ENCODE data around the gene IER3IP1.

Gene IER3IP1

DNA sequence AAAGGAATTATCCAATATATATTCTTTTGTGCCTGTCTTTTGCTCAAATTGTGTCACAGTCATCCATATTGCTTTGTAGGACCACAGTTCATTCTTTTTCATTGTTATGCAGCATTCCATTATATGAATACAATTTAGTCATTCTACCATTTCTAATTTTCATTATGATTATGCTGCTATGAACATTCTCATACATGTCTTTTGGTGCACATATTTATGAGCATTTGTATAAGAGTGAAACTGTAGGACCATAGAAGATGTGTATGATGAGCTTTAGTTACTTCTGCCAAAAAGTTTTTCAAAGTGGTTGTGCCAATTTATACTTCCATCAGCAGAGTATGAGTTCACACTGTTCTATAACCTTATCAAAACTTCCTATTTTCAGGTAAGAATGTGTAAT lies 7.7 kb downstream of the IER3IP1 start:
- TF ChIP-seq TSHZ2 (CRISPR knock-in tag; IDR thresholded peaks at IDR 0.05), result no peak
- no peak for TF ChIP-seq ZC3H10 (CRISPR knock-in tag; IDR thresholded peaks at IDR 0.05)
- TF ChIP-seq CSDC2 (CRISPR knock-in tag; IDR thresholded peaks at IDR 0.05), result no peak
- TF ChIP-seq, protein P1, sequence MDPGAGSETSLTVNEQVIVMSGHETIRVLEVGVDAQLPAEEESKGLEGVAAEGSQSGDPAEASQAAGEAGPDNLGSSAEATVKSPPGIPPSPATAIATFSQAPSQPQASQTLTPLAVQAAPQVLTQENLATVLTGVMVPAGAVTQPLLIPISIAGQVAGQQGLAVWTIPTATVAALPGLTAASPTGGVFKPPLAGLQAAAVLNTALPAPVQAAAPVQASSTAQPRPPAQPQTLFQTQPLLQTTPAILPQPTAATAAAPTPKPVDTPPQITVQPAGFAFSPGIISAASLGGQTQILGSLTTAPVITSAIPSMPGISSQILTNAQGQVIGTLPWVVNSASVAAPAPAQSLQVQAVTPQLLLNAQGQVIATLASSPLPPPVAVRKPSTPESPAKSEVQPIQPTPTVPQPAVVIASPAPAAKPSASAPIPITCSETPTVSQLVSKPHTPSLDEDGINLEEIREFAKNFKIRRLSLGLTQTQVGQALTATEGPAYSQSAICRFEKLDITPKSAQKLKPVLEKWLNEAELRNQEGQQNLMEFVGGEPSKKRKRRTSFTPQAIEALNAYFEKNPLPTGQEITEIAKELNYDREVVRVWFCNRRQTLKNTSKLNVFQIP (CRISPR knock-in tag; IDR thresholded peaks at IDR 0.05; ENCODE audit: borderline replicate concordance, low read depth), result no peak
- no peak for TF ChIP-seq ZFP3 (CRISPR knock-in tag; IDR thresholded peaks at IDR 0.05)
- TF ChIP-seq ESRRG (CRISPR knock-in tag; IDR thresholded peaks at IDR 0.05), result no peak
- no peak for TF ChIP-seq TOX (CRISPR knock-in tag; IDR thresholded peaks at IDR 0.05; ENCODE audit: borderline replicate concordance)
- no peak for TF ChIP-seq GLIS3 (CRISPR knock-in tag; IDR thresholded peaks at IDR 0.05)
- no peak for TF ChIP-seq ARNTL (CRISPR knock-in tag; IDR thresholded peaks at IDR 0.05; ENCODE audit: borderline replicate concordance, low read depth)
- TF ChIP-seq OSR1 (CRISPR knock-in tag; IDR thresholded peaks at IDR 0.05), result no peak
- TF ChIP-seq BACH2 (CRISPR knock-in tag; IDR thresholded peaks at IDR 0.05; ENCODE audit: borderline replicate concordance), result no peak
- TF ChIP-seq ISL1 (CRISPR knock-in tag; IDR thresholded peaks at IDR 0.05), result no peak
- TF ChIP-seq CREB5 (CRISPR knock-in tag; IDR thresholded peaks at IDR 0.05; ENCODE audit: low read depth), result no peak
- no peak for TF ChIP-seq RARB (CRISPR knock-in tag; IDR thresholded peaks at IDR 0.05)
- no peak for TF ChIP-seq ZFP30 (CRISPR knock-in tag; IDR thresholded peaks at IDR 0.05)
- ATAC-seq, result no peak

DNA sequence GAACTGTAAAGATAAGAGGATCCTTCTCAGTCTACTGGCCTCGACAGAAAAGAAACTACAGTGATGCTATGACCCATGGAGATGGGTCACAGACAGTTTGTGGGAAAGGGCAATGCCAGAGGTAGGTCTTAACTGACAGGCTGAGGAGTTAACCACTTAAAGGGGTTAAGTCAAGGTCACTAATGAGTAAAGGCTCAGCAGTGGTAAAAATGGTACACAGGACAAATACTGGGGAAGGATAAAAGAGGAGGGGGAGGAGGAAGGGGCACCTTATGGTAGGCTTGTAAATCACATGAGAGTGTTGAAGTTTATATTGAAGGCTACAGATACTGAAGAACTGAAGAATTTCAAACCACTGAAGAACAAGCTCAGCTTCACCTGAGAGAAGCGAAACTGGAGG lies 9.9 kb downstream of the IER3IP1 start:
- ATAC-seq, result no peak
- TF ChIP-seq ARNTL (CRISPR knock-in tag; IDR thresholded peaks at IDR 0.05; ENCODE audit: borderline replicate concordance, low read depth) (no peak), ISL1 (CRISPR knock-in tag; IDR thresholded peaks at IDR 0.05) (no peak)

- peak; percentile 94 for ATAC-seq
- TF ChIP-seq TOX (CRISPR knock-in tag; IDR thresholded peaks at IDR 0.05; ENCODE audit: borderline replicate concordance) (no peak), PPARA (CRISPR knock-in tag; IDR thresholded peaks at IDR 0.05; ENCODE audit: borderline replicate concordance) (no peak), TSHZ2 (CRISPR knock-in tag; IDR thresholded peaks at IDR 0.05) (no peak), CREB5 (CRISPR knock-in tag; IDR thresholded peaks at IDR 0.05; ENCODE audit: low read depth) (no peak), ZNF565 (CRISPR knock-in tag; conservative IDR thresholded peaks at IDR 0.05; ENCODE audit: low read depth) (no peak), ARNTL (CRISPR knock-in tag; IDR thresholded peaks at IDR 0.05; ENCODE audit: borderline replicate concordance, low read depth) (no peak), CSDC2 (CRISPR knock-in tag; IDR thresholded peaks at IDR 0.05) (no peak), CSRNP3 (CRISPR knock-in tag; IDR thresholded peaks at IDR 0.05) (no peak), ISL1 (CRISPR knock-in tag; IDR thresholded peaks at IDR 0.05) (no peak), SNAI2 (CRISPR knock-in tag; IDR thresholded peaks at IDR 0.05) (no peak), TCF4 (CRISPR knock-in tag; IDR thresholded peaks at IDR 0.05; ENCODE audit: borderline replicate concordance) (no peak), ZFP30 (CRISPR knock-in tag; IDR thresholded peaks at IDR 0.05) (no peak), ESRRG (CRISPR knock-in tag; IDR thresholded peaks at IDR 0.05) (no peak), PATZ1 (CRISPR knock-in tag; IDR thresholded peaks at IDR 0.05; ENCODE audit: borderline replicate concordance) (no peak), BACH2 (CRISPR knock-in tag; IDR thresholded peaks at IDR 0.05; ENCODE audit: borderline replicate concordance) (no peak), ZFP3 (CRISPR knock-in tag; IDR thresholded peaks at IDR 0.05) (no peak), ZNF8 (CRISPR knock-in tag; IDR thresholded peaks at IDR 0.05) (no peak), GLIS3 (CRISPR knock-in tag; IDR thresholded peaks at IDR 0.05) (no peak)
- TF ChIP-seq, protein P1 (CRISPR knock-in tag; IDR thresholded peaks at IDR 0.05; ENCODE audit: borderline replicate concordance, low read depth), result no peak
Measured at GRCh38 chr18:47163241-47163640, 12.9 kb downstream of the IER3IP1 start.
